ENCODE results near the gene IER5.

GRCh38 chr1:181135815-181136737 lies 47.6 kb downstream of the IER5 start:
- TF ChIP-seq CSRNP3 (CRISPR knock-in tag; IDR thresholded peaks at IDR 0.05): no peak
- TF ChIP-seq BACH2 (CRISPR knock-in tag; IDR thresholded peaks at IDR 0.05; ENCODE audit: borderline replicate concordance): no peak

Measured in SK-N-SH treated with all-trans-retinoic acid at 6 μM for 48 hours (cell line).